ENCODE measurements around the gene TOMM5. TPM values are rescaled to one million over a fixed set of nuclear protein-coding genes. Genes with fewer than 3 reads are reported as not detected.
A peak's percentile ranks its signal among the peaks of the same experiment; 100 is the strongest.
"Not testable (repeated sequence)": the region's sequence is repeated elsewhere in the genome, so short reads cannot be mapped to it uniquely, and the experiment has no call there.

TOMM5 gene
- total RNA-seq, 1 experiment from 2014 or later: 167 TPM

DNA sequence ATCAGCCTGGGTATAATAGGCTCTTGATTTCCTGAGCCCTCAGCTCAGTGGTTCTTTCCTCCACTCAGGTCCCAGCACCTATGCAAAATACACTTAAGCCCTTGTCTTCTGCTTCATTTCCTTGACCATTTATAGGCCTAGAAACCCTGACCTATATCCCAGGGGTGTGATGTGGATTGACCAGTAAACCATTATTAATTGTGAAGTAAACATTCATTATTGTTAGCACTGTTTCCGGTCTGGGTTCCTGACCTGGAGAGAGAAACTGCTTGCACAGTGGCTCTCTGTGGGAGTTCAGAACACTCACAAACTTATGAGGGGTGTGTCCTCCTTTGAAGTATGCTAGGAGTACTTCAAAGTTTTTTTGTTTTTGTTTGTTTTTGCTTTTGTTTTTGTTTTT lies 19.6 kb upstream of the TOMM5 start:
- DNase-seq (ENCODE audit: low read depth): no peak

DNA sequence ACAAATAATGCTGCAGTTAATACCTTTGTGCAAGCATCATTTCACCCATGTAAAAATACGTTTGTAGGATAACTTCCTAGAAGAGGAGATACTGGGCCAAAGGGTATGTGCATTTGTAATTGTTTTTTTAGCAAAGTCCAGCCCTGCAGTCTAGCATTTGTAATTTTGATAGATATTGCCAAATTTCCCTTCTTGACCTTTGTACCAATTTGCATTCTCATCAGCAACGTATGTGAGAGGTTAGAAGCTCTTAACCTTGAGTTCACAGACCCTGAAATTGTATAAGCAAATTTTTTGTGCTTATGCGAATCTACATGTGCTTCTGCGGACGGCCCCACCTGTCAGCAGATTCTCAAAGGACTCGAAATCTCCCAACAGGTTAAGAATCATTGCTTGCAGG lies 18.6 kb upstream of the TOMM5 start:
- no peak for DNase-seq (ENCODE audit: low read depth)

DNA sequence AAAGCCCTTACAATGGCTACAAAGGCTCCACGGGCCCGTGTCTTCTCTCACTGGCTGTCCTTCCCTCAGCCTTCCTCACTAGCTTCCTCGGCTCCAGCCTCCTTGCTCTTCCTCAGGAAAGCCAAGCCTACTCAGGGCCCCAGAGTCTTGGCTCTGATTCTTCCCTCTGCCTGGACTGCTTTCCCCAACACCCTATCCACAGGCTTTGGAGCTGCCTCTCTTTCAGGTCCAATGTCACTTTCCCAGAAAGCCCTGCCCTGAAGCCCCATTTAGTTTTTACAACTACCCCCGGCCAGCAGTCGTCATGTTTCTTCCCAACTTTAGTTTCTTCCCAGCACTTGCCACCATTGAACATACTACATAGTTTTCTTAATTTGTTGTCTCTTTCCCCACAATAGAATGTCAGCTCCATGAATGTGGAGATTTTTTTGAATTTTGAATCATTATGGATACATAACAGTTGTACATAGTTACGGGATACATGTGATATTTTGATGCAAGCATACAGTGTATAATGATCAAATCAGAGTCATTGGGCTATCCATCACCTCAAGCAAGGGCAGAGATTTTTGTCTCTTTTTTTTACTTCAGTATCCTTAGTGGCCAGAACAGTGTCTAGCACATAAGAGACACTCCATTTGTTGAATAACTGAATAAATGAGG lies 17.5 kb upstream of the TOMM5 start:
- no peak for DNase-seq (ENCODE audit: low read depth)

DNA sequence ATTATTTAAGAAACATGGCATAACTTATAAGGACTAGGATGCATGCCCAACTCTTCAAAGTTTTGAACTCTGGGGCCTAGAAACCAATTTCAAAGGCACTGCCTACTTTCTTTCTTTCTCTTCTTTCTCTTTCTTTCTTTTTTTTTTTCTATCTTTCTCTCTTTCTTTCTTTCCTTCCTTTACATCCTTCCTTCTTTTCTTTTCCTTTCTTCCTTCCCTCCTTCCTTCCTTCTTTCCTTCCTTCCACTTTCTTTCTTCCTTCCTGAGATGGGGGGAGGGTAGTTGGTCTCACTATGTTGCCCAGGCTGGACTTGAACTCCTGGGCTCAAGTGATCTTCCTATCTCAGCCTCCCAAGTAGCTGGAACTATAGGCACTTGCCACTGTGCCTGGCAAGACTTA lies 15.9 kb upstream of the TOMM5 start:
- DNase-seq (ENCODE audit: low read depth): no peak

DNA sequence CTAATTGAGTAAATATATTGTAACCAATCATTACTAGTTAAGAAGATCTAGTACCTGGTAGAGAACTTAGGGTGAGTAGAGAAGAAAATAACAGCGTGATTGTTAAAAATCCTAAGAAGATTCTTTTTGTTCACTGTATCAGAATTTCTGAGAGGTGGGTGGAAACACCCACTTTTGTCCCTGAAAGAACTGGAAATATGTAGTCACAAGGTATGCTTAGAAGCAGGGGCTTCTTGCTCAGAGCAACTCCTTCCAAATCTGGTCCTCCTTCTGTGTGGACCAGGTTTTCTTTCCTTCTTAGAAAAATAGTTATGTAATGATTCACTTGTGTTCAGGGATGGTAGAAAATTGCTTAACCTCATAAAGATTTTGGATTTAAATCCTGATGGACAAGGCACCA lies 11.9 kb upstream of the TOMM5 start:
- DNase-seq (ENCODE audit: low read depth): no peak

DNA sequence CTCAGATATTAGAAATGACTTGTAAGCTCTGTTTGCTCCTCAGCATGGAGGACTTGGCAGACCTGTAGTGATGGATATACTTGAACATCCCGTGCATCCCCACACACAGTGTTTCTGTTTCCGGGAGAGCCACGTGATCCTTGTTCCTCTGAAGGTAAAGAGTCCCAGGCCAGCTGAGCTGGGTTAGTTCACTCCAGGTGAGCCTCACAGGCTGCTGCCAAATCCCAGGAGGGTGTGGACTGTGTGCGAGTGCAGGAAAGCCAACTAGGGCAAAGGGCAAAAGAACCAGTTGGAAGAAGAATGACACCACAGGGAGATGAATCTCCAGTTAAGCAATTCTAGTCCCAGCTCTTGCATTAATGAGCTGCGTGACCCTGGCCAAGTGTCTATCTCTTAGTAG lies 10.4 kb upstream of the TOMM5 start:
- DNase-seq (ENCODE audit: low read depth): no peak

DNA sequence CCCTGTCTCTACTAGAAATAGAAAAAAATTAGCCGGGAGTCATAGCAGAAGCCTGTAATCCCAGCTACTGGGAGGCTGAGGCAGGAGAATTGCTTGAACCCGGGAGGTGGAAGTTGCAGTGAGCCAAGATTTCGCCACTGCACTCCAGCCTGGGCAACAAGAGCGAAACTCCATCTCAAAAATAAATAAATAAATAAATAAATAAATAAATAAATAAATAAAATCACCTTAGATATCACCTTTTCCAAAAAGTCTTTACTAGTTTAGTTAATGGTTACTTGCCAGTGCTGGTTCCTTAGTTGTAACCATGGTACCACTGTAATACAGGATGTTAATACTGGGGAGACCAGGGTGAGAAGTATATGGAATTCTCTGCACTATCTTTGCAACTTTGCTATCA lies 9.7 kb upstream of the TOMM5 start:
- not testable (repeated sequence) for DNase-seq (ENCODE audit: low read depth)

DNA sequence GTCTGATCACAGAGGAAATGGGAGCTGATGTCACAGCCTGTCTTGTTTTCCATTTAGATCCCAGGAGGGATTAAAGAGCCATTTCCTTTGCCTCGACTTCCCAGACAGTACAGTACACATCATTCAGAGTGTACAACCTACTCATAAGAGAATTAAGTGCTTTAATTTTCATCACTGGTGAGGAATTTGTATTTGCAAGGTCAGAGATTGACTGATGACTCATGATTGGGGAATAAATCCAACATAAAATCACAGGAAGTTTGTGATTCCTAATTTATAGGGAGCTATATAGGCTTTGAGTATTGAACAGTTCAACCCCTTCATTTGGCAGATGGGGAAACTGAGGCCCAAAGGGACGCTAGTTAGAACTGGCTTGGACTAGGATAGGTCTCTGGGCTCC lies 4.1 kb upstream of the TOMM5 start:
- no peak for DNase-seq (ENCODE audit: low read depth)

DNA sequence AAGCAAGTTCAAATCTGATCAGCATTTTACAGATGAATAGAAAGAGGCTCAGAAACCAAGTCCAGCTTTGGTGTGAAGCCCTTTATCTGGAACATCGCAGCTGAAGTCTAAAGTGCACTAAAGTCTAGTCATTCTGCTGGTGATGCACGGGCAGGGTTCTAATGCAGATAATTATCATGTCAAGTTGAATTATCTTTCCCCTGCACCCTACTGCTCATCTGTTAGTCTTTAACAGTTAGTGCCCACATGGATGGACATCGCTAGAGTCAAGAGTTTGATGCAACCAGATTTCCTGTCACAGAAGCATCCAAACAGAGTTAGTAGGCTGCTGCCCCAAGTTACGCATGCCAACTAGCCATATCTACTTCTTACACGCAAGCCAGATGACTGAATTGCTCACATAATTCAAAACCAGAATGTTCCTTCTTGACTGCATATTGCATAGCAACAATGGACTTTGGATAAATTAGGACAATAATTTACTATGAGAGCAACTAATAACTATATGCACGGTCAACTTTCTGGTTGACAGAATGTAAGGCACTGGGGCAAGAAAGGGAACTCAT lies 1.6 kb upstream of the TOMM5 start:
- no peak for DNase-seq (ENCODE audit: low read depth)

DNA sequence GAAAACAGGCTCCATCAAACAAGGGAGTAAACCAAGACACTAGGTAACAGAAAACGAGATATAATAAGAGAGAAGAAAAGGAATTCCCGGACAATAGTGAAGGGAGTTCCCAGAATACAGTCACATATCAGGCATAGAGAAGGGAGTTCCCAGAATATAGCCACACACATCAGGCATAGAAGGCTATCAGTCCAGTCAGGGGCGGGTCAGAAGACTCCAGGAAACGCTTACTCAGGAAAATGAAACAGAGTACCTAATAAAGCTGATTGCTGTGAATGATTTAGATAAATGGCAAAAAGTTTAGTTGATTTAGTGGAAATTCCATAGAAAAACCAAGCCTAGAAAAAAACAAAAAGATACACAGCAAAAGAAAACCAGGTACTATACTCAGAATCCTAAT lies 4.9 kb downstream of the TOMM5 start:
- no peak for DNase-seq (ENCODE audit: low read depth)

DNA sequence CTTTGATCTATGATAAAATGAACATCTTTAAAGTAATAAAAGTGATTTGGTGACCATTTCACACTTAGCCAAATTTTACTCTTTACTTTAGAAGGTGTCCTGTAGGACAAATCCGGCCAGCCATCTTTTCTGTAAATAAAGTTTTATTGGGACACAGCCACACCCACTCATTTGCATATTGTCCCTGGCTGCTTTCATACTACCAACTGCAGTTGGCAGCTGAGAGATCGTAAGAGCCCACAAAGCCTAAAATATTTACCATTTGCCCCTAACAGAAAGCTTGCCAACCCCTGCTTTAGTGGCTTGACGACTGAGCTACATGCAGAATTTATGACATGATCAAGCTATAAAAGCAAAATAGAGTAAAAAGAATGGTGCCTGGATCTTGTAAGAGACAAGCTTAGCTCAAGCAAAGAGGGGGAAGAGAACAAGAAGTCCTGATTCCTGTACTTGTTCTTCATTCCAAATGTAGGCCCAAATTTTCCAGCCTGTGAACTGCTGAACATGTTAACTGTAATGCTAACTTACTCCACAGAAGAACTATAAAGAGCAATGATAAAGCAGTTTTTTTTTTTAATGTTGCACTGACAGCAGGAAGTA lies 8.8 kb downstream of the TOMM5 start:
- DNase-seq (ENCODE audit: low read depth): no peak

DNA sequence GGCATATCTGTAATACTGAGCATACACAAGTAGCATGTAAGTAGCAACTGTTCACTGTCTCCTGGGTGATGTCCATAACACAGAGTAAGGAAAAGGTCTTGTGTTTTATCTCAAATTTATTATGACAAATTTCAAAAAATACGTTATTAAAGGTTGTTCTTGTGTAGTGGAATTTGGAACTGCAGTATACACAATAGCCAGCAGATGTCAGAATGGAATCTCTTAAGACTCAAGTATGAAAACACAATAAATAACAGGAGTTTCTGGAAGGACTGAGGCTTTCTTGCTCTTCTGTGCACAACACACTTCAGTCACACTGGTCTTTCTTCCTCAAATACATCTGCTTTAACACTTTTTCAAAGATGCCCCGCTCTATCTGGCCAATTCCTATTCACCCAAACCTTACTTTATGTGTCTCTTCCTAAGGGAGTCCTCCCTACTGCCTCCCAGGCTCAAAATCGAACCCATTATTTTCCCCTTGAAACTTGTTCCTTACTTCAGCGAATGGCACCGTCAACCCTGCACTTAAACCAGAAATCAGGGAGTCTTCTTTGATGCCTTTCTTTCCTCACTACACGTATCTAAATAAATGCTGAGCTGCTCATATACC lies 9.7 kb downstream of the TOMM5 start:
- peak; percentile 69 for DNase-seq (ENCODE audit: low read depth)

DNA sequence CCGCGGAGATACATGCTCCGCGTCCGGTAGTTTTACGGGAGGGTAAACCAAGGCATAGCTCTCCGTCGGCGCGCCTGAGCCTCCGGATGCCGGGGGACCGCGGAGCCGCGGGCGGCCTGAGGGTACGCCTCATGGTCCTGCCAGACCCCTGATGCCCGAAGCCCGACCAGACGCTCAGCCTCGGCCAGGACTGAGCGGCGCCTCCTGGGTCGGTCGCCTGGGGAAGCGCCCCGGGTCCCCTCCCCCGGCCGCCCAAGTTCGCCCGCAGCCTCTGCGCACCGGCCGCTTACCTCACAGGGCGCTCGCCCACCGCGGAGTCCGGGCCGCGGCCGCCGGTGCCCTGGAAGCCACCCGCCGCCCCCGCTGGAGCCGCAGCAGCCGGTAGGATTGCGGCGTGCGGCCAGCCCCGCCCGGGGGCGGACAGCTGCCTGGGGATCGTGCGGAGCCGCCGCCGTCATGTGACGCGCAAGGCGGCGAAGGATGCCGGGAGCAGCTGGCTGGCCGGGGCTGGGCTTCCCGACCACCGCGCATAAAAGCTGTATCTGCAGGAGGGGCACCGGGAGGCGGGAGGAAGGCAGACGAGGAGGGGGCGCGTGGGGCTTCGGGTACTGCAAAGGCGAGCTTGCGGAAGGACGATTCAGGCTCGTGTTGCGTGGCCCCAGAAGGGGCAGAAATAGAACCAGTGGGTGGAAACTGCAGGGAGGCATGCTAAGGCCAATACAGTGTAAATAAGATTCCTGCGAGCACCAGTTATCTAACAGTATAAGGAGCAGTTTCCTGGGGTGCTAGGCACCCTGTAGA lies 16.3 kb downstream of the TOMM5 start, which contains the start of gene FBXO10:
Gene FBXO10 (minus strand): TSS at position 460 of the 801 bp plus-strand sequence. CDS start 34,612 bp downstream, outside the sequence.
- peak; percentile 74 for DNase-seq (ENCODE audit: low read depth)

DNA sequence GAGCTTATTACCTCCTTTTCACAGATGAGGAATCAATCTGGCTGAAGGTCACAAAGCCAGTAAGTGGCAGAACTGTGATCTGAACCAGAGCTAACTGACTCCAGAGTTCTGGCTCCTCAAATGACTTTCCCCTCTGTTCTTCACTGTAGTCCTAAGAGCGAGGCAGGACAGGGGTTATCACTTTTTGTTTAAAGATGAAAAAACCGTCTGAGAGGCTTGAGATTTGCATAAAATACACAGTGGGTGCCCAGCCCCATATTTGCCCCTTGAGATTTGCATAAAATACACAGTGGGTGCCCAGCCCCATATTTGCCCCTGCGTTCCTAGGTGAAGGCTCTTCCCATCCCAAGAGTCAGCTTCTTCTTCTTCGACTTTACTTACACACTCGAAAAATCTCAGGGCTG lies 16.9 kb downstream of the TOMM5 start:
- DNase-seq (ENCODE audit: low read depth): peak; percentile 18

DNA sequence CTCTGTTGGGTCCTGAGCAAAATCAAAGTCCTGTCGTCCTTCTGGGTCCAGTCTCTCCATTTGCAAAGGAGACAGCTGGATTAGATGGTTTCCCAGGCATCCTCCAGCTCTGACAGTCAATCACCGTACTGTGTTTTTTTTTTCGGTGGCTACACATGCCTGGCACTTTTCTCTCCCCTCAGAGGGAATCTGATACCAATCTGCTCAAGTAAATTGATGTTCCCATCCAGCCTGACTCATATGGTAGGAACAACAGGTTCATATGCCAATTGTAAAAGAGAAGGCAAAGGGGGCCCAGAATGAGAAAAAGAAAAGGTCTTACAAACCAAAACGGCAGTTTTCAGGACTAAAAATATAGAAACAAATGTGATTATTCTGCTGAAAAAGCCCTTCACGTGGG lies 17.4 kb downstream of the TOMM5 start:
- DNase-seq (ENCODE audit: low read depth): peak; percentile 94

DNA sequence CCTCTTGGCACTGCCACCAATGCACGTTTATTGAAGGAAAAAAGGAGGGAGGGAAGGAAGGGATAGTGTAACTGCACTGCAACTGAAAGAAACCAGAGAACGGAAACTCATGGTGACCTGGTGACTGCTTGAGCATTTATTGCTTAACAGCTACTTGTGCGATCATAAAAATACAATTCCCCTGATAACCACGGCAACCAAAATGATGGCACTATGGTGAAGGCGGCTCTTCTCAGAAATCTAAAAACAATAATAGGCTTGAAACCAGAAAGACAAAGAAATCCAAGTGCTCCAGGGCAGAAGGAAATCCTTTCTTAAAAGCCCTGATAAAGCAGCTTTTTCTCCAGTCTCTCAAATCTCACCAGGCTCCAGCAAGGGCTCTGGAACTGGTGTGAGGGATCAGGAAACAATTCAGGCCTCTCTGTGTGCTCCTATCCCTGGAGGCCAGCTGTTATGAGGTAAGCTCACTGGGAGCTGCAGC lies 18.1 kb downstream of the TOMM5 start:
- peak; percentile 69 for DNase-seq (ENCODE audit: low read depth)

DNA sequence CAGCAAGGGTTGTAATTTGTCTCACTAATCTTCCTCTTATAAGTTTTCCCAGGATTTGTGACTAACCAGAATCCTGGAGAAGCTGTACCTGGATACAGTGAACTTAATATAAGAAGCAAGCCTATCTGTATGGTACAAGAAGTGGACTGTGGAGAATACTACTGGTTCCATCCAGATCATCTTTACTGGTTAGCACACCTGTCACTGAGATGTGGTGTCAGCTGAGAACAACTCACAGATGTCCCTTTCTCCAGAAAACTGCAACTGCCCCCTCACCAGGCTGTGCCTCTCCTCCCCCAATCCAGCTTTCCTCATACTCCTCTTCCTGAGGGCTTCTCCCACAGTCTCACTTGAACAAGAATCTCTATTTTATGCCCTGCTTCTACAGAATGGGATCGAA lies 21.1 kb downstream of the TOMM5 start:
- DNase-seq (ENCODE audit: low read depth): peak; percentile 49

DNA sequence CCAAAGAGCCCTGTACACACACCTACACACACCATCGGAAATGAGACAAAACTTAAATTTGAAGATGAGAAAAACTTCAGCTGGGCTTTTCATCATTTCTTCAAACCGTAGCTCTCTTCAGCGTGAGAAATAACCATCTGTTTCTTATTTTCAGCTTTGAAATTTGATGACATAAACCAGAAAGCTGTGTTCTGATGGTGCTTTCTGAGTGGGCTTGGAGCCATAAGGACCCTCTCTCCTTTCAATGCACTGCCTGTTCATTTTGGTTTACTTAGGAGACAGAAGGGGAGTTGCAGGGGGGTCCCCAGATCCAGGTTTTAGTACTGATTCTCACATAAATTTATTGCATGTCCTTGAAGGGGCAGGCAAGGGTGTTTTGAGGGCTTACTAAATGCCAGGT lies 25.7 kb downstream of the TOMM5 start:
- no peak for DNase-seq (ENCODE audit: low read depth)

DNA sequence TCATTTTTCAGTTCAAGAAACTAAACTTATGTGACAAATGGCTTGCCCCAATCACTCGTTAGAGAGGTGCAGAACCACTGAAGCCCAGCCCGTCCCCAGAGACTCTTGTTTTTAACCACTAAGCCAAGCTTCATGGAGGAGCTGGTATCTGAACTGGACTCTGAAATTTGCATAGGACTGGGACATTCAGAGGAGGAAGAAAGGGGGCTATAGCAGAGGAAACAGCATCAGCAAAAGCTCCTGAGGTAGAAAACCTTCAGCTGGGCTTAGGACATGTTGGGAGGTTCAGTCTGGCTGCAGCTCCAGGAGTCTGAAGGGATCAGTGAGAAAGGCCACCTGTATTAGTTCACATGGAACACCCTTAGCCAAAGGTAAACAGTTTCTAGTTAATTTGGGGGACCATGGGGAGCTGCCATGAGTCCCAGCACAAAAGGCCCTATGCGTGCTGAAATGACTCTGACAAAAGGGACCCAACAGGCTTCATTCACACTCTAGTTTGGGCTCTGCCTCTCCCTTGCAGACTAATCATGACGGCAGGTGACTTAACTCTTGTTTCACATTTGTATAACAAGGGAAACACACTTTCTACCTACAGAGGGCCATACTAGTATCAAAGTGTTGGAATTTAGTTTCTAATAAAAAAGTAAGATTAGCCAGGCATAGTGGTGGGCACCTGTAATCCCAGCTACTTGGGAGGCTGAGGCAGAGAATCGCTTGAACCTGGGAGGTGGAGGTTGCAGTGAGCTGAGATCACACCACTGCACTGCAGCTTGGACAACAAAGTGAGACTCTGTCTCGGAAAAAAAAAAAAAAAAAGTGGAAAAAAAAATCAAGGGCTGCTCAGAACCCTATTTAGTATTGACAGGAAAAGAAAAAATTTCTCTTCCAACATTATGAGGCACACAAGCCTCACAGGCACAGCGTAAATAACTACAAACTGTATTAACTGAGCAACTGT lies 26.5 kb downstream of the TOMM5 start:
- no peak for DNase-seq (ENCODE audit: low read depth)

DNA sequence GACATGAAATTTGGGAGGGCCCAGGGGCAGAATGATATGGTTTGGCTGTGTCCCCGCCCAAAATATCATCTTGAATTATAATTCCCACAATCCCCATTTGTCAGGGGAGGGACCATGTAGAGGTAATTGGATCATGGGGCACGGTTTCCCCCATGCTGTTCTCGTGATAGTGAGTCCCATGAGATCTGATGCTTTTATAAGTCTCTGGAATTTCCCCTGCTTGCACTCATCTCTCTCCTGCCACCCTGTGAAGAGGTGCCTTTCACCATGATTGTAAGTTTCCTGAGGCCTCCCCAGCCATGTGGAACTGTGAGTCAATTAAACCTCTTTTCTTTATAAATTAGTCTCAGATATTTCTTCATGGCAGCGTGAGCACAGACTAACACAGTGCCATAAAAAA lies 27.5 kb downstream of the TOMM5 start:
- no peak for DNase-seq (ENCODE audit: low read depth)

Measured in LHCN-M2 (cell line).